ENCODE results near the gene RCVRN.

The RCVRN gene

GRCh38 chr17:9916108-9916507, 11.0 kb upstream of the RCVRN start:
- H3K4me1 ChIP-seq (ENCODE audit: low read length): no peaks in the 10 kb centered on the region
- no peak overlapping the region for H2AFZ ChIP-seq (ENCODE audit: low read depth, low read length)
- no peaks in the 10 kb centered on the region for H3K79me2 ChIP-seq (ENCODE audit: low read length)
- H3K4me2 ChIP-seq (ENCODE audit: low read length): no peak overlapping the region
- no peaks in the 10 kb centered on the region for H3K27me3 ChIP-seq (ENCODE audit: low read depth, low read length)
- no peaks in the 10 kb centered on the region for H3K36me3 ChIP-seq (replicated peaks; ENCODE audit: low read depth, low read length)
- H3K4me3 ChIP-seq (ENCODE audit: low read length): no peak overlapping the region
- TF ChIP-seq EZH2phosphoT487 (IDR thresholded peaks at IDR 0.05; ENCODE audit: low read depth): no peak
- no peak for TF ChIP-seq CTCF (IDR thresholded peaks at IDR 0.05; ENCODE audit: low read depth, low read length)
- no peak overlapping the region for H3K9ac ChIP-seq (ENCODE audit: low read length)
- no peaks in the 10 kb centered on the region for H3K9me3 ChIP-seq (ENCODE audit: insufficient read depth, low read length)
- H4K20me1 ChIP-seq (ENCODE audit: insufficient read depth, low read length): no peaks in the 10 kb centered on the region
- H3K27ac ChIP-seq (ENCODE audit: low read length): no peak overlapping the region

- Histone ChIP-seq H3K9ac (ENCODE audit: low read length) (no peak overlapping the region), H3K27ac (ENCODE audit: low read length) (no peak overlapping the region), H3K36me3 (replicated peaks; ENCODE audit: low read depth, low read length) (no peaks in the 10 kb centered on the region), H3K79me2 (ENCODE audit: low read length) (no peaks in the 10 kb centered on the region), H3K27me3 (ENCODE audit: low read depth, low read length) (no peaks in the 10 kb centered on the region), H4K20me1 (ENCODE audit: insufficient read depth, low read length) (no peaks in the 10 kb centered on the region), H3K4me3 (ENCODE audit: low read length) (no peak overlapping the region), H3K4me2 (ENCODE audit: low read length) (no peak overlapping the region), H2AFZ (ENCODE audit: low read depth, low read length) (no peak overlapping the region), H3K4me1 (ENCODE audit: low read length) (no peaks in the 10 kb centered on the region), H3K9me3 (ENCODE audit: insufficient read depth, low read length) (no peaks in the 10 kb centered on the region)
- no peak for TF ChIP-seq CTCF (IDR thresholded peaks at IDR 0.05; ENCODE audit: low read depth, low read length)
- TF ChIP-seq EZH2phosphoT487 (IDR thresholded peaks at IDR 0.05; ENCODE audit: low read depth): no peak
Observed at GRCh38 chr17:9913476-9913875, 8.4 kb upstream of the RCVRN start.

- Histone ChIP-seq H3K27me3 (ENCODE audit: low read depth, low read length) (no peaks in the 10 kb centered on the region), H3K4me3 (ENCODE audit: low read length) (no peak overlapping the region), H3K9me3 (ENCODE audit: insufficient read depth, low read length) (no peaks in the 10 kb centered on the region), H3K79me2 (ENCODE audit: low read length) (no peaks in the 10 kb centered on the region), H3K4me1 (ENCODE audit: low read length) (no peaks in the 10 kb centered on the region), H4K20me1 (ENCODE audit: insufficient read depth, low read length) (no peaks in the 10 kb centered on the region), H2AFZ (ENCODE audit: low read depth, low read length) (no peak overlapping the region), H3K27ac (ENCODE audit: low read length) (no peak overlapping the region), H3K9ac (ENCODE audit: low read length) (no peak overlapping the region), H3K36me3 (replicated peaks; ENCODE audit: low read depth, low read length) (no peaks in the 10 kb centered on the region), H3K4me2 (ENCODE audit: low read length) (no peak overlapping the region)
- no peak for TF ChIP-seq EZH2phosphoT487 (IDR thresholded peaks at IDR 0.05; ENCODE audit: low read depth)
- no peak for TF ChIP-seq CTCF (IDR thresholded peaks at IDR 0.05; ENCODE audit: low read depth, low read length)
Observed at GRCh38 chr17:9912121-9913099, 7.3 kb upstream of the RCVRN start.

GRCh38 chr17:9911089-9911488, 6.0 kb upstream of the RCVRN start:
- Histone ChIP-seq H3K4me3 (ENCODE audit: low read length) (no peak overlapping the region), H3K9ac (ENCODE audit: low read length) (no peak overlapping the region), H3K4me1 (ENCODE audit: low read length) (no peaks in the 10 kb centered on the region), H3K27ac (ENCODE audit: low read length) (no peak overlapping the region), H4K20me1 (ENCODE audit: insufficient read depth, low read length) (no peaks in the 10 kb centered on the region), H3K36me3 (replicated peaks; ENCODE audit: low read depth, low read length) (no peaks in the 10 kb centered on the region), H2AFZ (ENCODE audit: low read depth, low read length) (no peak overlapping the region), H3K79me2 (ENCODE audit: low read length) (no peaks in the 10 kb centered on the region), H3K27me3 (ENCODE audit: low read depth, low read length) (no peaks in the 10 kb centered on the region), H3K4me2 (ENCODE audit: low read length) (no peak overlapping the region), H3K9me3 (ENCODE audit: insufficient read depth, low read length) (no peaks in the 10 kb centered on the region)
- TF ChIP-seq CTCF (IDR thresholded peaks at IDR 0.05; ENCODE audit: low read depth, low read length) (no peak), EZH2phosphoT487 (IDR thresholded peaks at IDR 0.05; ENCODE audit: low read depth) (no peak)

Measured in OCI-LY3 (cell line).